PFSK-1 (cell line): ENCODE data around the gene GOLGA6L2.

Experiments
- POLR2AphosphoS5 ChIP-seq: IDR thresholded peaks from 2 replicates; pipeline ENCODE4 v1.6.1; 2012; ENCODE audit warnings: low read depth, mild to moderate bottlenecking, control low read depth, low read length, moderate library complexity
- REST ChIP-seq, 2 experiments: IDR thresholded peaks; 2 replicates each; pipeline versions ENCODE4 v1.6.1 to v1.8.0; 2011 to 2012; ENCODE audit warnings: low read depth in 2 of 2, low read length in 2 of 2, control low read depth in 1 of 2, inconsistent platforms in 1 of 2, mild to moderate bottlenecking in 1 of 2, moderate library complexity in 1 of 2; ENCODE audit not compliant: insufficient read depth in 1 of 2
- TAF1 ChIP-seq: IDR thresholded peaks from 2 replicates; pipeline ENCODE4 v1.6.1; 2012; ENCODE audit warnings: low read length, control low read depth, borderline replicate concordance; ENCODE audit not compliant: insufficient read depth

- TF ChIP-seq TAF1 = no peak
- TF ChIP-seq POLR2AphosphoS5 = no peak
- TF ChIP-seq REST (IDR thresholded peaks at IDR 0.05; ENCODE audit: insufficient read depth in 1 of 2, low read depth in 2 of 2, low read length in 2 of 2) = no peak
Measured at GRCh38 chr15:23441204-23441603, 5.8 kb downstream of the GOLGA6L2 start.
